GM21825 (cell line): ENCODE measurements around the gene ZNRF2.
"Not testable (repeated sequence)": the region's sequence is repeated elsewhere in the genome, so short reads cannot be mapped to it uniquely, and the experiment has no call there.

Source experiments
- ATAC-seq: cut with Tn5 transposase; IDR thresholded peaks from one replicate; pipeline ENCODE4 v1.9.1; 2021; ENCODE audit warnings: mild to moderate bottlenecking, moderate library complexity; ENCODE audit not compliant: unreplicated experiment

ZNRF2 gene

GRCh38 chr7:30260246-30260768, 24.1 kb upstream of the ZNRF2 start:
- no peak for ATAC-seq

DNA sequence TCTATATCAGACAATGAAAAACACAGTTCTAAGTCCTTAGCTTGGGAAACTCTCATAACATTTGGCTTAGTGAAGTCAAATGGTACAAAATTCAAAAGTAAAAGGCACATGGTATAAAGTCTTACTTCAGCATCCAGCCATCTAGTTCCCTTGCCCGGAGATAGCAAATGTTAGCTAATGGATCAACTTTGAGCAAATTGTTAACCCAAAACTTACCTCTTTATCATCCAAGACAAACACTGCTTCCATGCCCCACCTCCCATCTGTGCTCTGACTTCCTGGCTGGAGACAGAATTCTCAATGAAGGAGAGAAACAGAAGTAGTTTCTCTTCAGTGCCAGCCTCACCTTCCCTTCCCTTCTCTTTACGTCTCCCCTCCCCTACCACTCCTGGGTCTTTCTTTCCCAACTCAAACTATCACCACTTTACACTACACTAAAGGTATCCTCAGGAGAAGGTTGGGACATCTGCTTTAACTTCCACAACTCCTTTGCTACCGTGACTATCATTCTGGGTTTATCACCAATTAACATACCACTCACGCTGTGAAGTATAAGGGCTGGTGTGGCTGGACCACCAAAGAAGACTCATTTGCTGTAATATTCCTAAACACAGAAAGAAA, 21.2 kb upstream of the ZNRF2 start:
- ATAC-seq, result no peak

DNA sequence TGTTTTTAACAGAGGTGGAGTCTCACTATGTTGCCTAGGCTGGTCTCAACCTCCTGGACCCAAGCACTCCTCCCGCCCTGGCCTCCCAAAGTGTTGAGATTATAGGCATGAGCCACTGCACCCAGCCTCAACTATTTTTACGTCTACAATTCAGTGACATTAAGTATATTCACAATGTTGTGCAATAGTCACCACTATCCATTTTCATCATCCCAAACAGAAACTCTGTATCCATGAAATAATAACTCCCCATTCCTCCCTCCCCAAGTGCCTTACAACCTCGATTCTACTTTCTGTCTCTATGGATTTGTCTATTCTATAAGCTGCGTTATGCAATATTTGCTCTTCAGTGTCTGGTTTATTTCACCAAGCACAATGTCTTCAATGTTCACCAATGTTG, 20.3 kb upstream of the ZNRF2 start:
- ATAC-seq, result no peak

DNA sequence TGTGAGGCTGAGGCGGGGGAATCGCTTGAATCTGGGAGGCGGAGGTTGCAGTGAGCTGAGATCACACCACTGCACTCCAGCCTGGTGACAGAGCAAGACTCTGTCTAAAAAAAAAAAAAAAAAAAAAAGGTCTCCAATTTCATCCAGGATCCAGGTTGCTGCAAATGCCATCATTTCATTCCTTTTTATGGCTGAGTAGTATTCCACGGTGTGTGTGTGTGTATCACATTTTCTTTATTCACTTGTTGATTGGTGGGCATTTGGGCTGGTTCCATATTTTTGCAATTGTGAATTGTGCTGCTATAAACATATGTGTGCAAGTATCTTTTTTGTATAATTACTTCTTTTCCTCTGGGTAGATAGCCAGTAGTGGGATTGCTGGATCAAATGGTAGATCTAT, 19.2 kb upstream of the ZNRF2 start:
- ATAC-seq, result not testable (repeated sequence)

- ATAC-seq, result no peak
Observed at GRCh38 chr7:30266686-30267085, 17.7 kb upstream of the ZNRF2 start.

- no peak for ATAC-seq
Observed at GRCh38 chr7:30268586-30268985, 15.8 kb upstream of the ZNRF2 start.

GRCh38 chr7:30269490-30269889, 14.9 kb upstream of the ZNRF2 start:
- ATAC-seq, result no peak

DNA sequence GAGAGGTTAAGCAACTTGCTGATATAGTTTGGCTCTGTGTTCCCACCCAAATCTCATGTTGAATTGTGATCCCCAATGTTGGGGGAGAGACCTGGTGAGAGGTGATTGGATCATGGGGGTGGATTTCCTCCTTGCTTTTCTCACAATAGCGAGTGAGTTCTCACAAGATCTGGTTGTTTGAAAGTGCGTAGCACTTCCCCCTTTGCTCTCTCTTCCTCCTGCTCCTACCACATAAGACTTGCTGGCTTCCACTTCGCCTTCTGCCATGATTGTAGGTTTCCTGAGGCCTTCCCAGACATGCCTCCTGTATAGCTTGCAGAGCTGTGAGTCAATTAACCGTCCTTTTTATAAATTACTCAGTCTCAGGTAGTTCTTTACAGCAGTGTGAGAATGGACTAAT, 13.5 kb upstream of the ZNRF2 start:
- ATAC-seq, result no peak

DNA sequence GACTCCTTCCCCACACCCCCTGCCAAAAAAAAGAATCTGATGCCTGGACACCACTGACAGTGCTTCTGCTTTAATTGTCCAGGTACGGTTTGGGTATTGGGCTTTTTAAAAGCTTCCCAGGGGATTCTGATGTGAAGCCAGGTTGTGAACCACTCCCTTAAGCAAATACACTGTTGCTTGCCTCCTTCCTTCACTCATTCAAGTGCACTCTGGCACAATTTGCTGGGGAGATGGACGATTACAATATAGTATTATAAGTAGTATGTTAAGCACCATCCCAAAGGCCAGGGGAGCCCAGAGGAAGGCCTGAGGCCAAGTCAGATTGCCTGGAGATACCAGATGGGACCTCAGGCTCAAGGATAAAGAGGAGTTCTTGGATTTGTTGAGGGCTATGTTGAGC, 12.3 kb upstream of the ZNRF2 start:
- ATAC-seq, result no peak

DNA sequence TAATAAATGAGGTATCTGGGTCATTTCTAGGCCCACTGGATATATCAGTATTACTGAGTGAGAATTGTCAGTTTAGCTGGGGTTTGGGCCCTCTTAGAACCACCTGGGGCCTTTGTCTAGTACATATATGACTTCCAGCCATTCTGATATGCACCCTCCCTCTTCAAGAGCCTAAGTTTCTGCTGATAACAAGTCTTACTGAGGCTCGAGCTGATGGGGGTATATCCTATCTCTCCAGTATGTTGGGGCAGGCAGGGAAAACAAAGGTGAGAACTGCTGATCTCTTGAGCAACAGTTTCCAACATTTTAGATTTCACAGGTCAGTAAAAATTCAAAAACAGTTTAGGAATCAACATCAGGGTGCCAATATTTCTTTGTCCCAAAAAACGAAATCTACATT, 10.8 kb upstream of the ZNRF2 start:
- ATAC-seq, result no peak

- no peak for ATAC-seq
Observed at GRCh38 chr7:30274641-30275040, 9.8 kb upstream of the ZNRF2 start.

GRCh38 chr7:30276203-30276900, 8.0 kb upstream of the ZNRF2 start:
- ATAC-seq, result peak; percentile 53

- no peak for ATAC-seq
Observed at GRCh38 chr7:30278376-30278775, 6.0 kb upstream of the ZNRF2 start.

- ATAC-seq, result no peak
Observed at GRCh38 chr7:30278849-30279652, 5.3 kb upstream of the ZNRF2 start.

- ATAC-seq, result no peak
Observed at GRCh38 chr7:30279653-30279904, 4.8 kb upstream of the ZNRF2 start.

DNA sequence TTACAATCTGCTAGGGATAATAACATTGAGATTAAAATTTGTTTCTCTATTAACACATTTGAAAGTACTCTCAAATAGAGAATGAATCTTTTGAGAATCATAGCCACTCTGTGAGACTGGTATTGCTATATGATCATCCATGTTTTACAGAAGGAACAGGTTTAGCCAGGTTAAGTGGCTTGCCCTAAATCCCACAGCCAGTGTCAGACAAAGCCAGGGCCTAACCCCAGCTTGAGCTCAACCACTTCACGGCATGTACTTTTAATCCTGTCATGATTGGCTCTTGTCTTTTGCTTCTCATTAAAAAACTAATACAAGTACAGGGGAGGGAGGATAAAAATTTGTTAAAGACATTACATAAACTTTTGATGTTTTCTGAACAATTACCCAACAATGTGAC, 3.8 kb upstream of the ZNRF2 start:
- no peak for ATAC-seq

DNA sequence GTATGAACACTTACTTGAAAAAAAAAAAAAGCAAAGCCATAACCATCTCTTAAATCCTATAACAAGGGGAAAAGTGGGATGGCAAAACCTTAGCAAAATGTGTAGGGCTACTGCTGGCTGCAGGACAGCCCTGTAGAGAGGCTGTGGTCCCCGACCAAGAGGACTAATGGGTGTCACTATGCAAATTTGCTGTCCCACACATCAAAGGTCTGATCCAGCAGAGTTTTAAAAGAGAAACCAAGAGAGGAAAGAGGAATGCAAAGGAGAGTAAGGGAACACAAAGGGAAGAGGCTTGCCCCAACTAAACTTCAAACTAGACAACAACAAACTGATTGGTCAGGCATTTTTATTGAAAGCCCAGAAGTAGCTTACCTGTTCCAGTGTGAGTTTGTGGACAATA, 3.1 kb upstream of the ZNRF2 start:
- no peak for ATAC-seq

- ATAC-seq, result no peak
Observed at GRCh38 chr7:30281791-30282190, 2.6 kb upstream of the ZNRF2 start.

DNA sequence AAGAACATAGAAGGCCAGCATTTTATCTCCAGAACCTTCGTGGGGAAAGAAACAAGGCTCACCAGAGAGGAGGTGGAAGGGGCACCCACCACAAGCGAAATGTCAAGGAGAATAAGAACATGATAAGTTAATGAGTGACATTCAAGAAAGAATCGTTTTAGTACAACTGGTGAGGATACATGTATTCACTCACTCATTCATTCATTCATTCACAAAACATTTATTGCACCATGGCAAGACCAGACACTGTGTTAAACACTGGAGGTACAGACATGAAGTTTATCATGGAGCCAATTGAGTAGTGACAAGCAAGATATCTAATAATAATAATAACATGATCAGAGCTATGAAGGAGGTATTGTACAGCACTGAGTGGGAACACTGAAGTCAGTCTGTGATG, 1.7 kb upstream of the ZNRF2 start:
- no peak for ATAC-seq

GRCh38 chr7:30285067-30285535, 704 bp downstream of the ZNRF2 start:
- peak; percentile 14 for ATAC-seq

DNA sequence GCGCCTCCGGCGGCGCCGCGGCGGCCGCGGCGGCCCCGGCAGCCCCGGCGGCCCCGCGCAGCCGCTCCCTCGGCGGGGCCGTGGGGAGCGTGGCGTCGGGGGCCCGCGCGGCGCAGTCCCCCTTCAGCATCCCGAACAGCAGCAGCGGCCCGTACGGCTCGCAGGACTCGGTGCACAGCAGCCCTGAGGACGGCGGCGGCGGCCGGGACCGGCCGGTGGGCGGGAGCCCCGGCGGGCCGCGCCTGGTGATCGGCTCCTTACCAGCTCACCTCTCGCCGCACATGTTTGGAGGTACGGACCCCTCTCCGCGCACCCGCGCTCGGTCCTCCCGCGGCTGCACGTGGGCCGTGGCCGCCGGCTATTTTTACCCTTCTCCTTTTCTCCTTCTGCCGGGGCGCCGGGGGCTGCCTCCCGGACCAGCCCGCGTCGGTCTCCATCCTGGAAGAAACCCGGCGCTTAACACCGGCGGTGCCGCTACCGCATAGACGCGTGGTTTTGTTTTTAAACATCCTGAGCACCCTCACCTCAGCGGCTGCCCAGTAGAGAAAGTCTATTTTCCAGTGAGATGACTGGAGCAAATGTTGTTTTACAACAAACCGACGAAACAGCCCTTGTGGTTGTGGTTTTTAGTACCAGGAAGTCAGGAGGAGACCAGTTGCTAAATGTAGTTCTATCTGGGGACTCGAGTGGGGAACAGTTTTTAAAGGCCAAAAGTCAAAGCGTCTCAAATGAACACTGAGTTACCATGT, 1.3 kb downstream of the ZNRF2 start:
- ATAC-seq, result peak; percentile 5
